Activated naive CD8-positive, alpha-beta T cell treated with anti-CD3 and anti-CD28 coated beads, Interleukin-2, amount 50 U/mL, for 16 hours (primary cell): ENCODE measurements around the gene TMEM215.

Source experiments
- DNase-seq: peaks from one replicate; pipeline ENCODE4 v3.0.0-alpha.2; 2020; ENCODE audit warnings: low read depth, low spot score

TMEM215 gene

GRCh38 chr9:32832346-32832745, 49.0 kb downstream of the TMEM215 start:
- no peak for DNase-seq
